ENCODE measurements around the gene CHD9. TPM values are rescaled to one million over a fixed set of nuclear protein-coding genes. Genes with fewer than 3 reads are reported as not detected.

CHD9 gene
- total RNA-seq, 4 donors from 2014 or later, result 24.5 to 84.0 (median 48.2) TPM

DNA sequence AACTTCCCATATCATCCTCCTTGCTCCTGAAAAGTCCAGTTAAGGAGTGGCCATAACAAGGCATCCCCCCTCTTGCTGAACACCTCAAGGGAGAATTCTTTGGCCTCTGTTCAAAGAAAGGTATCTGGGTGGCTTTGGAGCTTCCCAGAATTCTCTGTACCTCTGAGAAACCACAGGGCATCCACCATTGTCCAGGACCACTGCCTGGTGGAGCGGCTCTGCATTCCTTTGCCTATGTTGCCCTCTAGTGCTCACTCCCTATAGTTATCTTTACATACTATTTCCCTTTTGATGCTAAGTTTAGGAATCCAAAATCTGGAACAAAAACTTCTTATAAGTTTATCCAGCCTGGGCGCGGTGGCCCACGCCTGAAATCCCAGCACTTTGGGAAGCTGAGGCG lies 32.4 kb upstream of the CHD9 start:
- no peak overlapping the region for H3K4me3 ChIP-seq
- no peak for TF ChIP-seq POLR2A (IDR thresholded peaks at IDR 0.05)
- peak in 2 of 5 experiments; percentile 11 to 30 for TF ChIP-seq CTCF (IDR thresholded peaks at IDR 0.05 in 4 of 5, conservative IDR thresholded peaks at IDR 0.05 in 1 of 5)
- no peaks in the 10 kb centered on the region for H3K9me3 ChIP-seq
- DNase-seq (no peak), ATAC-seq (no peak)
- no peaks in the 10 kb centered on the region for H3K36me3 ChIP-seq
- in situ Hi-C loops (cut with MboI; ENCODE audit: low sequenced_read_pairs in 4 of 4), result loop anchor here in 1 of 4 donors (10.0 kb wide), 1 partner anchor 838 kb away; no protein-coding TSS in a partner anchor
- intact Hi-C loops (cut with DNase I; ENCODE audit: low total_unique reads), result loop anchor here (5.0 kb wide), 1 partner anchor 830 kb away; no protein-coding TSS in a partner anchor
- H3K4me1 ChIP-seq, result no peaks in the 10 kb centered on the region
- no peaks in the 10 kb centered on the region for H3K27me3 ChIP-seq
- H3K27ac ChIP-seq, result no peak overlapping the region

DNA sequence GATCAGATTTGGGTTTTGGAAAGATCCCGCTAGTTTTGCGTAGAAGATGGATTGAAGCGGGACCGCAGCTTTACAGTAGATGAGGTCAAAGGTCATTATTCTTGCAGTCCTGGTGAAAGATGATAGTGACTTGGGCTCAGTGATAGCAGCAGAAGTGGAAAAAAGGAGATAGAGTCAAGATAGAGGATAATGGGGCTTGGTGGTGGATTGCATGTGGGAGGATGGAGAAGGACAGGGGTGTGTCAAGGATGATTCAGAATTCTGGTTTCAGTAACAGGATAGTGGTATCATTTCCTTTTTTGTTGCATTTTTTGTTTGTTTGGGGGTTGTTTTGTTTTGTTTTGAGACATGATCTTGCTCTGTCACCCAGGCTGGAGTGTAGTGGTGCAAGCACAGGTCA lies 30.7 kb upstream of the CHD9 start:
- Histone ChIP-seq H3K27ac (no peak overlapping the region), H3K36me3 (no peaks in the 10 kb centered on the region), H3K9me3 (no peaks in the 10 kb centered on the region), H3K27me3 (no peaks in the 10 kb centered on the region), H3K4me3 (no peak overlapping the region), H3K4me1 (no peaks in the 10 kb centered on the region)
- ATAC-seq (no peak), DNase-seq (no peak)
- in situ Hi-C loops (cut with MboI; ENCODE audit: low sequenced_read_pairs in 4 of 4) (loop anchor here in 1 of 4 donors (10.0 kb wide), 1 partner anchor 839 kb away; no protein-coding TSS in a partner anchor), intact Hi-C loops (cut with DNase I; ENCODE audit: low total_unique reads) (loop anchor here (5.0 kb wide), 1 partner anchor 832 kb away; no protein-coding TSS in a partner anchor)
- TF ChIP-seq POLR2A (IDR thresholded peaks at IDR 0.05) (no peak), CTCF (IDR thresholded peaks at IDR 0.05 in 4 of 5, conservative IDR thresholded peaks at IDR 0.05 in 1 of 5) (no peak)

DNA sequence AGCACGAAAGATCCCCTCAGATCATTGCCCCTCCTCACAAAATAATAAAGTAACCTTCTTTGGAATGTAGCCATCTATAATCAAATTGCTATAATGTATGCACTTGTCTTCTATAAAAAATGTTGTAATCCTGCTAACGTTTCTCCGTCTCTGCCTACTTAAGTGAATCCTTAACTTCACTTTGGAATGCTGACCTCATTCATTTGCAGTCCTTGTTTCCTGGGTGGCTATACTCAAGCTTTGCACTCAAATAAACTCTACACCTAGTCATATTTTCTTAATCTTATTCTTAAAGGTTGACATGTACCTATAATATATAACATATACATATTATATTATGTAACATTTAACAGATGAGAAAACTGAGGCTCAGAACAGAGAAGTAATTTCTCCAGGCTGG lies 24.8 kb upstream of the CHD9 start:
- no peaks in the 10 kb centered on the region for H3K27me3 ChIP-seq
- ATAC-seq (no peak), DNase-seq (no peak)
- no peak overlapping the region for H3K4me3 ChIP-seq
- H3K36me3 ChIP-seq, result no peaks in the 10 kb centered on the region
- in situ Hi-C loops (cut with MboI; ENCODE audit: low sequenced_read_pairs in 4 of 4) (loop anchor here in 1 of 4 donors (10.0 kb wide), 1 partner anchor 845 kb away; no protein-coding TSS in a partner anchor), intact Hi-C loops (cut with DNase I; ENCODE audit: low total_unique reads) (no loop called here)
- H3K4me1 ChIP-seq, result no peaks in the 10 kb centered on the region
- H3K9me3 ChIP-seq, result no peaks in the 10 kb centered on the region
- TF ChIP-seq POLR2A (IDR thresholded peaks at IDR 0.05) (no peak), CTCF (IDR thresholded peaks at IDR 0.05 in 4 of 5, conservative IDR thresholded peaks at IDR 0.05 in 1 of 5) (no peak)
- no peak overlapping the region for H3K27ac ChIP-seq

DNA sequence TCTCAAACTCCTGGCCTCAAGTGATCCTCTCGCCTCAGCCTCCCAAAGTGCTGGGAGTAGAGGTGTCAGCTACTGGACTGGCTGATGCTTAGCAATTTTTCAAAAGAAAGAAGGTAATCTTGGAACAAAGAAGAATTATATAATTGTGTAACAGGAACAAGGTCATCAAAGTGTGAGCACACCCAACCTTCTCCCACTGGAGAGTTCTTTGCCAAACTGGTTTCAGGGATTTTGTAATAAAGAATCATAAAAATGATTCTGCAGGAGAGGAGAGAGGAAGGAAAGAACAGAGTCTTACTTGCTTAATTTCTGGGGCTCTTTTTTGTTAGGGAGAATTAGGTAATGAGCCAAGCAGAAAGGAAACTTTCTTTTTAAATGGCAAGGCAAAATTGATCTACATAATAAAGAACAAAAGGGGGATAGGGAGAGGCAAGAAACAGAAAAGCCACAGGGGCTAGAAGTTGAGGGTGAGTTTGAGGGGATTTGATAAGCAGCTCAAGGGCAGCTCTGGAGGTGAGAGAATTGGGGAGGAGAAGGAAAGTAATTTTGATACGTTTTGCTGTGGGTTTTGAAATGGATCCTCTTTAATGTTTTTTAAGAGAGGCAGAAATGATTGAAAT lies 23.4 kb upstream of the CHD9 start:
- in situ Hi-C loops (cut with MboI; ENCODE audit: low sequenced_read_pairs in 4 of 4), result no loop called here
- no peak overlapping the region for H3K27ac ChIP-seq
- ATAC-seq (no peak), DNase-seq (no peak)
- no peaks in the 10 kb centered on the region for H3K27me3 ChIP-seq
- TF ChIP-seq POLR2A (IDR thresholded peaks at IDR 0.05), result no peak
- no peak for TF ChIP-seq CTCF (IDR thresholded peaks at IDR 0.05 in 4 of 5, conservative IDR thresholded peaks at IDR 0.05 in 1 of 5)
- H3K4me1 ChIP-seq, result no peaks in the 10 kb centered on the region
- H3K36me3 ChIP-seq, result no peaks in the 10 kb centered on the region
- intact Hi-C loops (cut with DNase I; ENCODE audit: low total_unique reads), result no loop called here
- no peaks in the 10 kb centered on the region for H3K9me3 ChIP-seq
- H3K4me3 ChIP-seq, result no peak overlapping the region

All from gastrocnemius medialis (tissue), 4 donors.